Epithelial cell of prostate (primary cell): Measurements from ENCODE around the gene CD38.

Experiments
- DNase-seq: peaks from one replicate; pipeline ENCODE4 v3.0.0-alpha.2; 2011; ENCODE audit warnings: low read depth, low spot score
- H3K27ac ChIP-seq: fragments of 450-650 bp; 2 replicates; pipeline ENCODE4 v1.5.1; 2017; ENCODE audit warnings: mild to moderate bottlenecking

The CD38 gene

GRCh38 chr4:15890246-15890829, 112.2 kb downstream of the CD38 start:
- no peak for DNase-seq
- no peak overlapping the region for H3K27ac ChIP-seq

GRCh38 chr4:15891312-15891711, 113.2 kb downstream of the CD38 start:
- no peak overlapping the region for H3K27ac ChIP-seq
- DNase-seq = no peak

- peak; percentile 97 for DNase-seq
- peak overlapping the region; percentile 92 for H3K27ac ChIP-seq
Measured at GRCh38 chr4:15893962-15894361, 115.8 kb downstream of the CD38 start.

GRCh38 chr4:15894393-15894792, 116.3 kb downstream of the CD38 start:
- peak overlapping the region; percentile 92 for H3K27ac ChIP-seq

GRCh38 chr4:15894921-15895916, 117.1 kb downstream of the CD38 start:
- H3K27ac ChIP-seq = peak overlapping the region; percentile 92
- no peak for DNase-seq

More at GRCh38 chr4:15894393-15894792, 116.3 kb downstream of the CD38 start:
- no peak for DNase-seq

GRCh38 chr4:15897577-15897976, 119.4 kb downstream of the CD38 start:
- no peak for DNase-seq
- peak overlapping the region; percentile 92 for H3K27ac ChIP-seq

- peak overlapping the region; percentile 92 for H3K27ac ChIP-seq
- DNase-seq = peak; percentile 70
Measured at GRCh38 chr4:15898902-15899301, 120.8 kb downstream of the CD38 start.

- H3K27ac ChIP-seq = peak overlapping the region; percentile 92
- no peak for DNase-seq
Measured at GRCh38 chr4:15899511-15899910, 121.4 kb downstream of the CD38 start.

GRCh38 chr4:15901007-15901406, 122.9 kb downstream of the CD38 start:
- no peak overlapping the region for H3K27ac ChIP-seq
- no peak for DNase-seq

GRCh38 chr4:15901998-15902397, 123.9 kb downstream of the CD38 start:
- H3K27ac ChIP-seq = no peak overlapping the region
- DNase-seq = no peak

- H3K27ac ChIP-seq = no peak overlapping the region
- no peak for DNase-seq
Measured at GRCh38 chr4:15902746-15903145, 124.6 kb downstream of the CD38 start.
